ENCODE results near the gene KANK2.

GRCh38 chr19:11123114-11123513 lies 74.2 kb downstream of the KANK2 start:
- no peak for TF ChIP-seq RAD21 (IDR thresholded peaks at IDR 0.05; ENCODE audit: low read depth)
- TF ChIP-seq TEAD4 (IDR thresholded peaks at IDR 0.05) = no peak
- no peak for TF ChIP-seq YY1 (IDR thresholded peaks at IDR 0.05; ENCODE audit: low read depth)
- TF ChIP-seq CREB1 (IDR thresholded peaks at IDR 0.05; ENCODE audit: low read depth) = no peak
- no peak for TF ChIP-seq TAF1 (IDR thresholded peaks at IDR 0.05; ENCODE audit: low read depth)
- no peak for TF ChIP-seq MAX (IDR thresholded peaks at IDR 0.05)
- no peak for TF ChIP-seq USF1 (IDR thresholded peaks at IDR 0.05)
- TF ChIP-seq REST (IDR thresholded peaks at IDR 0.05; ENCODE audit: low read depth) = no peak
- no peak for TF ChIP-seq CEBPB (IDR thresholded peaks at IDR 0.05)
- TF ChIP-seq EP300 (IDR thresholded peaks at IDR 0.05; ENCODE audit: borderline replicate concordance) = no peak
- TF ChIP-seq EGR1 (IDR thresholded peaks at IDR 0.05) = no peak

All from Ishikawa (cell line).